ENCODE data around the gene GBF1. TPM values are rescaled to one million over a fixed set of nuclear protein-coding genes. Genes with fewer than 3 reads are reported as not detected.

GBF1 gene
- total RNA-seq, 1 experiment from 2014 or later: 50.6 TPM

DNA sequence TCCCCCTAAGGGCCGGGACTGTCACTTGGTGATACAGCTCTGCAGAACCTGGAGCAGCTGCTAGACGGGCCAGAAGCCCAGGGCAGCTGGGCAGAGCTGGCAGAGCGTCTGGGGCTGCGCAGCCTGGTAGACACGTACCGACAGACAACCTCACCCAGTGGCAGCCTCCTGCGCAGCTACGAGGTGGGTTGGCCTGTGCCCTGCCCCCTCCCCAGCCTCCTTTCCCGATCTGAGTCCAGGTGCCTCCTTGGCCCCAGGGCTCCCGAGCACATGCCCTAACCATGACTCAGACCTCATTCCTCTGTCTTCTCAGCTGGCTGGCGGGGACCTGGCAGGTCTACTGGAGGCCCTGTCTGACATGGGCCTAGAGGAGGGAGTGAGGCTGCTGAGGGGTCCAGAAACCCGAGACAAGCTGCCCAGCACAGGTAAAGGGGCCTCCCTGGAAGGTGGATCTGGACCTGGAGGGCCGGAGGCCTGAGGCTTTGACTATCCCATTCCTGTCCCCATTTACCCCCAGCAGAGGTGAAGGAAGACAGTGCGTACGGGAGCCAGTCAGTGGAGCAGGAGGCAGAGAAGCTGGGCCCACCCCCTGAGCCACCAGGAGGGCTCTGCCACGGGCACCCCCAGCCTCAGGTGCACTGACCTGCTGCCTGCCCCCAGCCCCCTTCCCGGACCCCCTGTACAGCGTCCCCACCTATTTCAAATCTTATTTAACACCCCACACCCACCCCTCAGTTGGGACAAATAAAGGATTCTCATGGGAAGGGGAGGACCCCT lies 156.6 kb downstream of the GBF1 start:
- peaks cover 50% of the 10 kb centered on the region for H3K36me3 Mint-ChIP-seq (ENCODE audit: insufficient read depth, unreplicated experiment)
- intact Hi-C loops (cut with micrococcal nuclease): loop anchor here (2.0 kb wide), 1 partner anchor 19 kb away; the partner anchor contains the start of gene FBXL15
- no TSS peak for BruUV-seq (replicated peaks)
- no peaks in the 10 kb centered on the region for H3K9me3 Mint-ChIP-seq (ENCODE audit: unreplicated experiment)
- TF ChIP-seq, protein P1, sequence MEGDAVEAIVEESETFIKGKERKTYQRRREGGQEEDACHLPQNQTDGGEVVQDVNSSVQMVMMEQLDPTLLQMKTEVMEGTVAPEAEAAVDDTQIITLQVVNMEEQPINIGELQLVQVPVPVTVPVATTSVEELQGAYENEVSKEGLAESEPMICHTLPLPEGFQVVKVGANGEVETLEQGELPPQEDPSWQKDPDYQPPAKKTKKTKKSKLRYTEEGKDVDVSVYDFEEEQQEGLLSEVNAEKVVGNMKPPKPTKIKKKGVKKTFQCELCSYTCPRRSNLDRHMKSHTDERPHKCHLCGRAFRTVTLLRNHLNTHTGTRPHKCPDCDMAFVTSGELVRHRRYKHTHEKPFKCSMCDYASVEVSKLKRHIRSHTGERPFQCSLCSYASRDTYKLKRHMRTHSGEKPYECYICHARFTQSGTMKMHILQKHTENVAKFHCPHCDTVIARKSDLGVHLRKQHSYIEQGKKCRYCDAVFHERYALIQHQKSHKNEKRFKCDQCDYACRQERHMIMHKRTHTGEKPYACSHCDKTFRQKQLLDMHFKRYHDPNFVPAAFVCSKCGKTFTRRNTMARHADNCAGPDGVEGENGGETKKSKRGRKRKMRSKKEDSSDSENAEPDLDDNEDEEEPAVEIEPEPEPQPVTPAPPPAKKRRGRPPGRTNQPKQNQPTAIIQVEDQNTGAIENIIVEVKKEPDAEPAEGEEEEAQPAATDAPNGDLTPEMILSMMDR (IDR thresholded peaks at IDR 0.05; ENCODE audit: unreplicated experiment): no peak
- ChIA-PET POLR2A (interaction anchor here (0.7 to 8.4 kb wide), 9 partner anchors 8 to 177 kb away, joined by 3 to 90 read pairs (median 4); partner anchors contain the start of genes C10orf95, CUEDC2 and FBXL15), CTCF (interaction anchor here (0.5 to 10.5 kb wide), 10 partner anchors 8 to 230 kb away, joined by 3 to 137 read pairs (median 4); partner anchors contain the start of genes CUEDC2 and FBXL15)
- DNase-seq (ENCODE audit: unreplicated experiment): peak; percentile 87
- peaks cover 23% of the 10 kb centered on the region for H3K4me1 Mint-ChIP-seq (ENCODE audit: insufficient read depth, unreplicated experiment)
- no peaks in the 10 kb centered on the region for H3K27me3 Mint-ChIP-seq (ENCODE audit: insufficient read depth, unreplicated experiment)
- H3K4me3 Mint-ChIP-seq (ENCODE audit: unreplicated experiment): peak overlapping the region; percentile 48
- H3K27ac Mint-ChIP-seq (ENCODE audit: low read depth, unreplicated experiment): no peak overlapping the region

- no peaks in the 10 kb centered on the region for H3K9me3 Mint-ChIP-seq (ENCODE audit: unreplicated experiment)
- BruUV-seq (replicated peaks): no TSS peak
- no peak overlapping the region for H3K27ac Mint-ChIP-seq (ENCODE audit: low read depth, unreplicated experiment)
- CTCF ChIA-PET: interaction anchor here (0.5 to 10.5 kb wide), 11 partner anchors 9 to 238 kb away, joined by 3 to 137 read pairs (median 5); partner anchors contain the start of genes CUEDC2 and FBXL15
- no peak overlapping the region for H3K4me3 Mint-ChIP-seq (ENCODE audit: unreplicated experiment)
- H3K27me3 Mint-ChIP-seq (ENCODE audit: insufficient read depth, unreplicated experiment): peaks cover under 1% of the 10 kb centered on the region
- peaks cover 47% of the 10 kb centered on the region for H3K36me3 Mint-ChIP-seq (ENCODE audit: insufficient read depth, unreplicated experiment)
- no peak for DNase-seq (ENCODE audit: unreplicated experiment)
- POLR2A ChIA-PET: interaction anchor here (0.7 to 8.4 kb wide), 7 partner anchors 9 to 178 kb away, joined by 3 to 90 read pairs (median 4); partner anchors contain the start of genes ACTR1A, C10orf95, CUEDC2 and FBXL15
- TF ChIP-seq, protein P1 (IDR thresholded peaks at IDR 0.05; ENCODE audit: unreplicated experiment): no peak
- peaks cover 23% of the 10 kb centered on the region for H3K4me1 Mint-ChIP-seq (ENCODE audit: insufficient read depth, unreplicated experiment)
- intact Hi-C loops (cut with micrococcal nuclease): loop anchor here (2.0 kb wide), 1 partner anchor 18 kb away; the partner anchor contains the start of gene FBXL15
Measured at GRCh38 chr10:102402512-102402896, 157.2 kb downstream of the GBF1 start.

- no peak overlapping the region for H3K27ac Mint-ChIP-seq (ENCODE audit: low read depth, unreplicated experiment)
- ChIA-PET CTCF (interaction anchor here (0.5 to 2.9 kb wide), 14 partner anchors 9 to 244 kb away, joined by 3 to 11 read pairs (median 4); no protein-coding TSS in a partner anchor), POLR2A (interaction anchor here (0.7 to 8.4 kb wide), 4 partner anchors 8 to 99 kb away, joined by 3 to 90 read pairs (median 4); partner anchors contain the start of genes ACTR1A, FBXL15 and NFKB2)
- H3K4me1 Mint-ChIP-seq (ENCODE audit: insufficient read depth, unreplicated experiment): peaks cover 22% of the 10 kb centered on the region
- no peaks in the 10 kb centered on the region for H3K9me3 Mint-ChIP-seq (ENCODE audit: unreplicated experiment)
- H3K4me3 Mint-ChIP-seq (ENCODE audit: unreplicated experiment): no peak overlapping the region
- TF ChIP-seq, protein P1 (IDR thresholded peaks at IDR 0.05; ENCODE audit: unreplicated experiment): no peak
- H3K27me3 Mint-ChIP-seq (ENCODE audit: insufficient read depth, unreplicated experiment): peaks cover 6% of the 10 kb centered on the region
- H3K36me3 Mint-ChIP-seq (ENCODE audit: insufficient read depth, unreplicated experiment): peaks cover 41% of the 10 kb centered on the region
- intact Hi-C loops (cut with micrococcal nuclease): loop anchor here (2.0 kb wide), 1 partner anchor 18 kb away; the partner anchor contains the start of gene FBXL15
- DNase-seq (ENCODE audit: unreplicated experiment): no peak
- no TSS peak for BruUV-seq (replicated peaks)
Measured at GRCh38 chr10:102403115-102403514, 157.8 kb downstream of the GBF1 start.
